SW480 (cell line): Measurements from ENCODE around the gene NPY4R2.
"Not testable (repeated sequence)": the region's sequence is repeated elsewhere in the genome, so short reads cannot be mapped to it uniquely, and the experiment has no call there.

Experiments used
- DNase-seq: peaks from one replicate; pipeline ENCODE4 v3.0.0-alpha.2; 2016; ENCODE audit warnings: low spot score

The NPY4R2 gene, protein sequence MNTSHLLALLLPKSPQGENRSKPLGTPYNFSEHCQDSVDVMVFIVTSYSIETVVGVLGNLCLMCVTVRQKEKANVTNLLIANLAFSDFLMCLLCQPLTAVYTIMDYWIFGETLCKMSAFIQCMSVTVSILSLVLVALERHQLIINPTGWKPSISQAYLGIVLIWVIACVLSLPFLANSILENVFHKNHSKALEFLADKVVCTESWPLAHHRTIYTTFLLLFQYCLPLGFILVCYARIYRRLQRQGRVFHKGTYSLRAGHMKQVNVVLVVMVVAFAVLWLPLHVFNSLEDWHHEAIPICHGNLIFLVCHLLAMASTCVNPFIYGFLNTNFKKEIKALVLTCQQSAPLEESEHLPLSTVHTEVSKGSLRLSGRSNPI

DNA sequence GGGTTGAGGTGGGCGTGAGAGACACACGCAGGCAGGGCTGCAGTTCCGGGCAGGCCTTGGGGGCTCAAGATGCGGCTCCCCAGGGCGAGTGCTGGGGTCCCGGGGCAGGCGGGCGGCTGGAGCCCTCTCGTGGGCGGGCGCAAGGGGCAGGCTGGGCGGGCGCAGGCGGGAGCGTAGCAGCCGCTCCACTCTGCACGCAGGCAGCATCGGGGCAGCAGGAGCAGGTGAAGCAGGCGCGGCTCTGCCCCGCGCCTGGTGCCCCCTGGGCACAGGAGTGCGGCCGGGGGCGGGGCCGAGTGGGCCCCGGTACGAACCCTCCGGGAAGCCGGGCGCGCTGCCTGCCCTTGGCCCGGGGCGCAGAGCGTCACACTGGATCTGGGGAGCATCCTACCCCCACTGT is at the start of gene NPY4R2:
Gene NPY4R2, plus strand, starts transcription at position 188 of the 400 bp plus-strand sequence. CDS start 3,326 bp downstream, outside the sequence.
- DNase-seq: not testable (repeated sequence)

DNA sequence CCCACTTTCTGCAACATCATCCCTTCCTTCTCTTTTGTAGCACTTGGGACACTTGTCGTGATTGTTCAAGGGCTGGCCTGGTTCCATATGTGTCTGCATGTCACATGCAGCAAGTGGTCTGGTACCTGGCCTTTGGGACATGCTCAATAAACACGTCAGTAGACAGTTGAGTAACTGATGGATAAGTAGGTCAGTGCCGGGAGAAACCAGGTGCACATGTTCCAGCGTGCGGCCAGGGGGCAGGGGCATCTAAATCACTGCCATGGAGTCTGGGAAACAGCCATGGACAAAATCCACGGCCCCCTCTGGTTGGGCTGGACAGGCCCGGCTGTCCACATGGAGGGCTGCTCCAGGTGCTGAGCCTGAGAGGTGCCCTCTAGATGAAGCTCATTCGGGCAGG is 47.6 kb upstream of the NPY4R2 start:
- DNase-seq: not testable (repeated sequence)

DNA sequence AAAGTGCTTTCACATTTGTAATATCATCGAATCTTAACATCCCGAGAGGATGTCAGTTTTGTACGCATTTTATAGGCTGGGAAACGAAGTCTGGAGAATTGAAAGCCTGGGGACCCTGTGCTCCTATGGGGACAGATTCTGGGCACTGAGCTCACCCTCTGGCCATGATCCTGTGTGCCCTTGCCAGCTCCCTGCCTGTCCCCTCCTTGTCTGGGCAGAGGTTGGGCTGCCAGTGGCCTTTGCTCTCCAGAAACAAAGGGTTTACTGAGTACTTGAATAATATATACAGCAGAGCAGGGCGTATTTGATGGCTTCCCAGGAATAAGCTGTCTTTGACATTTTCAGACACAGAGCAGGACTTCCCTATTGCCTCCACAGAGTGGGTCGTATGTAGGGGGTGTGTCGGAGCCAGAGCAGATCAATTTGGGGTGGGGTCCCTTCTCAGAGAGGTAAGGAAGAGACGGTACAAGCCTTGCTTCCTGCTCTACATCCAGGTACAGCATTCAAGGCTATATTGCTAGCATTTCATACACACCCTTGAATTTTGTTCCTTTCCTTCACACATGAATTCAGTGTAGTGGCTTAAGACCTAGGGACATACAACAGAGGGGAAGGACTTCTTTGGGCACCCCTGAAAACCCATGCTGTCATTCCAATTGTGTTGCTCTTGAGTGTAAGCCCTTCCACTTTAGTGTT is 46.8 kb upstream of the NPY4R2 start:
- DNase-seq: not testable (repeated sequence)

DNA sequence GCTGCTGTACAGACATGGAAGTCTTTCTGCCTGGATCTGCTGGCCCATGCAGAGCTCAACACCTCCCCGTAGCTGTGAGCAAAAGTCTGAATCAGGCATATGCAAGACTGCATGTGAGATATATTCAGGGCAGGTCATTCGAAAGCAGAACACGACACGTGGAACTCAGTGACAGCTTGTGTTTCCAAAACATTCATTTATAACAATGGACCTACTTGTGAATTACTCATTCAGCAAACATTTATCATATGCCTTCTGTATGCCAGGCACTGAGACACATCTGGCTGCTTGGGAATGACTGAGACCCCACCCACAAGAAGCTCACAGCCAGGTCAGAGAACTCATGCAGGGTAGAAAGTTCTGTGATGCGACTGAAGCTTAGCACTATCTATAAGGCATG is 46.2 kb upstream of the NPY4R2 start:
- not testable (repeated sequence) for DNase-seq

DNA sequence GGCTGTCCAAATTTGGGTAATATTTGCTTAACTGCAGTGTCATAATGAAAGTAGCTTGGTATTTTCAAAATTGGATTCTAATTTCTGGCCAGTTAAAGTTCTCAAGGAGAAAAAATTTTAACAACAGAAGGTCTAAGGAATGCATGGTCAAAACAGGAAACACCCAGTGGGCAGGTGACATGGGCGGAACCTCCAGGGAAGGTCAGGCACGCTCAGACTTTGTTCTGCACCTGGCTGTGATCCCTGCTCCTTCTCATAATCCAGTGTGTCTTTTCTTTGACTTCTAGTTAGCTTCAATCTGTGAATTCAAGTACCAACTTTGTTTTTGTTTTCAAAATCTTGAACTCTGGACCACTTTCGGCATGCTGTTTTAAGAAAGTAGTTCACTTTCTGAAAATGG is 34.2 kb upstream of the NPY4R2 start:
- DNase-seq: not testable (repeated sequence)

DNA sequence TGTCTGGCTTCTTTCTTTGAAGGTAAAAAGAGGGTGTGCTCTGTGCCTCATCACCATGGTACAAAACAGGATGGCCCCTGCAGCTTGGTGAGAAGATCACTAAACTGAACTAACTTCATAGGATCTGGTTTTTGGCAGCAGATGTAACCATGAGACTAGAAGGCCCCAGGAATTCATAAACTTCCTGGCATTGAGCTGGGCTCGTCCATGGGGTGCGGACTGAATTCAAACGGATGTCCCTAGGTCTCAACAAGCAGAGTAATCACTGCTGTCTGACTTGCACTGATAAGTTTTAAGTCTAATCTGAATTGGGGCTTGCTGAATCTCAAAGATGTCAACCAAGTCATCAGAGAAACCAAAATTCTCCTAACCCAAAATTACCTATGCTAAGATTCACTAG is 33.5 kb upstream of the NPY4R2 start:
- not testable (repeated sequence) for DNase-seq

DNA sequence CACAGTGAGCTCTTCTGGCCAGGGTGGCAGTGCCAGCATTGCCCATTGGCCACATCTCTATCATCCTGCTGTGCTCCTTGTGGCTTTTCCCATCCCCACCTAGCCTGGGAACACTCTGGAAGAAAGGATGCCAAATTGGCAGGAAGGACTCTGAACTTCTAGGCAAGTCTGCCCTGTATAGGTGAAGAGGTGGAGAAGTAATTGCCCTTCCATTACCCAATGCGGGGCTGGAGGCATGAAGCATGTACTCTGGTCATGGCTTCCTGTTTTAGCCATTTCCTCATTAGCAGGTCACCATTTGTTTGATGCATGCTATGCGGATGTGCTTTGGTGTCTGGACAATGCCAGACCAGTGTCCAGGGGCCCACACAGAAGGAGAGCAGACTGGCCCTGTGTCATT is 32.1 kb upstream of the NPY4R2 start:
- DNase-seq: not testable (repeated sequence)

DNA sequence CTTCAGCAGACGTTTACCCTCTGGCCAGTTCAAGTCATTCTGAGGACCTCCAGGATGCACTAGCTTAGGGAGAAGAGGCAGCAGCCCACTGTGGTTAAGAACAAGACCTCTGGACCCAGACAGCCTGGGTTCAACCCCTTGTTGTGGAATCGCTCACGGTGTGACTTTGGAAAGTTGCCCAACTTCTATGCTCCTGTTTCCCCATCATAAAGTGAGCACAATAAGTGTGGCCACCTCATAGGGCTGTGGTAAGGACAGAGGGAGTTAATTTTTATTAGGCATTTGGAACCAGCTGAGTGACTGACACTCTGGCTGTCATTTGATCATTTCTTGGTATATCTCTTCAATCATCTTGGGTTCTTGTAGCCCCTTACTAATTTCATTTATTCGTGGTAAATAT is 31.6 kb upstream of the NPY4R2 start:
- not testable (repeated sequence) for DNase-seq

DNA sequence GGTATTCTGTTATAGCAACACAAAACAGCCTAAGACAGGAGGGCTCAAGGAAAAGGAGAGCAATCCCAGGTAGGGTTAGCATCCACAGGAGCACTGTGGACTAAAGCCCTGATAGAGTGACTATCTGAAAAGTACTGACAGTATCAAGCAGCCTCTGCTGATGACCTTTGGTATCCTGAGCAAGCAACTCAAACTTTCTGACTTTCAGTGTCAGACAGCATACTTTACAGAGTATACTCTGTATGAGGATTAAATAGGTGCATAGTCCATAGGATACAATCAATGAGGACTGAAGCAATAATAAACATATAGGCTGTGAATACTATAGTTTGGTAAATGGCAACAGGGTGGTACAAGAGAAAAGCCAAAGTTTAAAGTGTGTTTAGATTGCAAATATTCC is 27.7 kb upstream of the NPY4R2 start:
- DNase-seq: not testable (repeated sequence)

DNA sequence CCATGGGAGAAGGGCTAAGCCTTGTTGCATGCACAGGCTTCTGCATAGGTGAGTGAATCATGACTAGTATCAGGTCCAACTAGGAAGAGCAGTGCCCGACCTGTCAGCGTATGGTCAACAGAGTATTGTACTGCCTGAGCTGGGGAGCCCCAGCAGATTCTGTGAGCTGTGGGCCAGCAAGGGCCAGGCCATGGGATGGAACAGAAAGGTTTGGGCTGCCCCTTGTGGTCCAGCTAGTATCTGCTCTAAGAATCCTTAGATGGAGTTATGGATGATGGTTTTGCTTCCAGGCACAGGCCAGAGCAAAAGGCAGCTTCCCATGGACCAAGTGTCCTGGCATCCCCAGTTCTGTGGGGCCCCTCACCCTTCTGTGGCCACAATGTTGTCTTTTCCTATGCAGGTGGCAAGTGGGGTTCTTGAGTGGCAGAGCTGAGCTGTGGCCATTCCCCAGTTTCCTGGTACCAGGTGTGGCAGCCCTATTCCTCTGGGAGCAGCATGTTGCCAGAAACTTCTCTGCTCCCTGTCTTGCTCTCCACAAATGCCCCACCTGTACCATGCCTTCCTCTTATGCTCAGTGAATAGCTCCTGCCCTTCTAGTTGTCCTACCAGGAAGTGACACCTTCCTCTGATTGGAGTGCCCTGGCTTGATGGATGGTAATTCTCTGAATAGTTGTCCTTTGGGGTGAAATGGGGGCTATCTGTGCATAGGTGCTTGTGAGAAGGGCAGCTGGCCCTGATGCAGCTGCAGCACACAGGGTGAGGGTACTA is 25.8 kb upstream of the NPY4R2 start:
- DNase-seq: not testable (repeated sequence)

DNA sequence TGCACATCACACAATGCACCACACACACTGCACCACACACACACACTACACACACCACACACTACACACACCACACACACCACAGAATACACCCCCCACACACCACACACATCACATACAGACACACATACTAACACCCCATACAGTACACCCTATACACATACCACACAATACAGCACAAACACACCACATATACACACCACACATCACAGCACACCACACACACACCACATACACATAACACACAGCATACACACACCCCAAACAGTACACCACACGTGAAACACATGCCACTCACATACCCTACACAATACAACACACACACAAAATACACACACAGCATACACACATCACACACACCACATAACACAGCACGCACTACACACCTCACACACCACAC is 23.9 kb upstream of the NPY4R2 start:
- not testable (repeated sequence) for DNase-seq

DNA sequence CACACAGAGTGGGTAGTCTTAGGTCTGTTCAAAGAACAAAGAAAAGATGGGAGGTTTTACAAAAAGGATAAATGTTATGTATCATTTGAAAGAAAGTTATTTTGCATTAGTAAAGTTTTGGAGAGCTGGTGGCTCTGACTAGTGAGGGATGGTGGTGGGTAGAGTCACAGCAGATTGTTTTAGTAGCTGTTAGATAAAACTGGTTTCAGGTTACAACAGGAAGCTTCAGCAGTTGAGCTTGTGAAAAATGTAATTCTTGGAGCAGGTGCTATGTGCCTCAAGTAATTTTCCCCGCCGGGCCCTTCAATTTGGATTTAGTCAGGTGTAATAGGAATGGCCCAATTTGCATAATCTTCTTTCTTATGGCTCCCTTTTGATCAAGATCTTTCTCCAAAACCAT is 20.6 kb upstream of the NPY4R2 start:
- DNase-seq: not testable (repeated sequence)

DNA sequence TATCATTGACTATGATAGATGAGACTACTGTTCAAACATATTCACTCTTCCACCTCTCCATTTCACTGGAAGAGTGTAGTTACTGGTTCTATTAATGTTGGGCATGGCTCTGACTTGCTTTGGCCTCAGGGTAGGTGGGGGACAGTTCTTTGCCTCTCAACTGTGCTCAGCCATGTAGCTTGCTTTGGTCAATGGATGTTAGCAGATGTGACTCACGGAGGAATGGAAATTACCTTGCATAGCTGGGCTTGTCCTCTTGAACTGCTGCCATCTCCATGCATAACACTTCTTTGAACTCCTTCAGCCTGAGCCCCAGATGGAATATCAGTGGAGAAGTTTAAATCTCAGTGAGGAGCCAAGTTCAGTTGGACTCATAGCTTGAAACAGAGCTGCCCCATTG is 9.1 kb upstream of the NPY4R2 start:
- DNase-seq: not testable (repeated sequence)

DNA sequence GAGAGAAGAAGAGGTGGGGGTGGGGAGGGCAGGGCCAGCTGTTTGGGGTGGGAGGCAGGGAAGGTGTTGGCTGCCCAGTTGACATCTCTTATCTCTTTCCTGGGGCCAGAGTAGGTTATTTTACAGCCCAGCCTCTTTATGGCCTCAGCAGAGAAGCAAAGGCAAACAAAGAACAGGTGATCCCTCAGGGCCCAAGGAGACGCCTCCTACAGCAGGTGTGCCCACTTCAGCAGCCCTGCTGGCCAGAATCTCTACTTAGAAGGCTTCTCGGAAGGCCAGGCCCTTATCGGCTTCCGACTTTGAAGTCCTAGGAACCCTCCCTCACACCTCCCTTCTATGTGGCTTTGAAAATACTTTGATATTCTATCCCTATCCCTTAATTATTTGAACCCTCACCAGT is 8.0 kb upstream of the NPY4R2 start:
- DNase-seq: not testable (repeated sequence)

DNA sequence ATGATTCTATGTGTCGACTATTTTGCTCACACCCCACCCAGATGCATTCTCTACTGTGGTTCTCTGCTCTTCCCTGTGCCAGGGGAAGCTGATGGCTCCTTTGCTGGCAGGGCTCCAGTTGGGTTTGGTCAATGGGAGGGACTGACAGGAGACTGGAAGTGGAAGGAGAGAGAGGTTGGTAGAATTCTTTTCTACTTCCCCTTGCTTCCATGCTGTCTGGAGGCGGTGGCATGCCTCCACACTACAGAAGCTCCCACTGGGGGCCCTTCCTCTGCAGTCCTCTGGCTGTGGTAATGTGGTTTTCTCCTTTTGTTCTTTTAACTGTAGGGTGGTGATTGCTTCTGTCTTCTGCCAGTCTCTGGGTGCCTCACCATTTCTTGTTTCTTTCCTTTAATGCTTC is 4.4 kb upstream of the NPY4R2 start:
- DNase-seq: not testable (repeated sequence)

DNA sequence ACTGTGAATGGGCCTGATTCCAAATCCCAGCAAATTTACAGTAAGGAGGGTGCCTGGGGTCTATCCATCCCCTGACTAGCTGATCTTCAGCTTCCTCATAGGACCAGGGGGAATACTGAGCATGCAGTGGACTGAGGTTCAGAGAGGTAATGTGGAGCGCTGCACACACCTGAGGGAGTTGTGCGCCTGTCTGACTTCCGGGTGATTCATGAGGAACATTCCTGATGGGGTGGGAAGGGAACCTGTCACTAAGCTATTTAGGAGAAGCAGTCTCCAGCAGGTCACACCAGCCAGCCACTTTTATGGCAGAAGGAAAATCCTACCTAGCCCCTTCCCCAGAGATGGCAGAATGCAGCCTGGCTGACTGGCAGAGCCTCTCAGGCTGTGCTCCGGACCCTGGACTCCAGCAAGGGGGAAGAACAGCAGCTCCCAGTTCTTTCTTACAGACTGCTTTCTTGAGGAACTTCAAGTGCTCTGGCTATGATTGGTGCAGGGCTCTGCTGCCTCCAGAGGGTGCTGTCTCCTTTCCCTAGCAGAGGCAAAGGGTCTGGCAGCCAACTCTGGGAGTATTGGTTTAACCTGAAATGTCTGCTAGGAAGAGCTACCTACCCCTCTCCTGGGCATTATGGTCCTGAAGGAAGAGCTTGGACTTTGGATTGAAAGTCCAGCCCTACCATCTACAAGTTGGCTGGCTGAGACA is 2.5 kb upstream of the NPY4R2 start:
- DNase-seq: not testable (repeated sequence)

DNA sequence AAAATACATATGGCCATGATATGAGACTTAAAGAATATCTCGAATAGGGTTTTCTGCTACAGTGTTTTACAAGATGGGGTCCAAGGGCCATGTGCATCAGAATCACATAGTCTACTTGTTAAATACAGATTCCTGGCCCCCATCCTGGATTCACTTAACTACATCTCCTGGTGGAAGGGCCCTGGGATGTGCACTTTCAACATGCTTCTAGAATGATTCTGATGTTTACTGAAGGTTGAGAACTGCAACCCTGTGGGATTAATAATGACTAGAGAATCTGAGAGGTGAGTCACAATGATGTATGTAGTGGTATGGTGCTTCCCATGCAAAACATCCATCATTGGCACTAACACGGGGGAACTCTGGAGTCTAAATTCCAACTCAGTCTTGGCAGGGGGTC is 2.1 kb downstream of the NPY4R2 start:
- not testable (repeated sequence) for DNase-seq

DNA sequence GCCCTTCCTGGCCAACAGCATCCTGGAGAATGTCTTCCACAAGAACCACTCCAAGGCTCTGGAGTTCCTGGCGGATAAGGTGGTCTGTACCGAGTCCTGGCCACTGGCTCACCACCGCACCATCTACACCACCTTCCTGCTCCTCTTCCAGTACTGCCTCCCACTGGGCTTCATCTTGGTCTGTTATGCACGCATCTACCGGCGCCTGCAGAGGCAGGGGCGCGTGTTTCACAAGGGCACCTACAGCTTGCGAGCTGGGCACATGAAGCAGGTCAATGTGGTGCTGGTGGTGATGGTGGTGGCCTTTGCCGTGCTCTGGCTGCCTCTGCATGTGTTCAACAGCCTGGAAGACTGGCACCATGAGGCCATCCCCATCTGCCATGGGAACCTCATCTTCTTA is 4.0 kb downstream of the NPY4R2 start:
- DNase-seq: not testable (repeated sequence)

DNA sequence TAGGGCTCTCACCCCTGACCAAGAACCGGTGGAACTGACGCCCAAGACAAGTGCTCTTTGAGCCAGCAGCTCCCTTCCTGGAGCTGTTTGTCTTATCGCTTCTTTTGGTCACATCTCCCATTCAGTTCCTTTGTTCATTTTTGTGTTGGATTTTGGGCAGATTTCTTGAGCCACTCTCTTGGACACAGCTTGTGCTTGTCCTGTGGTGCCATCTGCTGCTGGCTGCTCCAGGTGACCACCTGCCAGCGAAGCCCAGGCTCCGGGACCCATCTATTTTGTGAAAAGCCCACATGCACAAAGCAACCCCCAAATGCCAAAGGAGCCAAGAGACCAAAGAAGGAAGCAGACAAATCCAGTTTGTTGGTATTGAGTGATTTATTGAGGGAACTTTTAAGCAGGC is 6.2 kb downstream of the NPY4R2 start:
- not testable (repeated sequence) for DNase-seq

DNA sequence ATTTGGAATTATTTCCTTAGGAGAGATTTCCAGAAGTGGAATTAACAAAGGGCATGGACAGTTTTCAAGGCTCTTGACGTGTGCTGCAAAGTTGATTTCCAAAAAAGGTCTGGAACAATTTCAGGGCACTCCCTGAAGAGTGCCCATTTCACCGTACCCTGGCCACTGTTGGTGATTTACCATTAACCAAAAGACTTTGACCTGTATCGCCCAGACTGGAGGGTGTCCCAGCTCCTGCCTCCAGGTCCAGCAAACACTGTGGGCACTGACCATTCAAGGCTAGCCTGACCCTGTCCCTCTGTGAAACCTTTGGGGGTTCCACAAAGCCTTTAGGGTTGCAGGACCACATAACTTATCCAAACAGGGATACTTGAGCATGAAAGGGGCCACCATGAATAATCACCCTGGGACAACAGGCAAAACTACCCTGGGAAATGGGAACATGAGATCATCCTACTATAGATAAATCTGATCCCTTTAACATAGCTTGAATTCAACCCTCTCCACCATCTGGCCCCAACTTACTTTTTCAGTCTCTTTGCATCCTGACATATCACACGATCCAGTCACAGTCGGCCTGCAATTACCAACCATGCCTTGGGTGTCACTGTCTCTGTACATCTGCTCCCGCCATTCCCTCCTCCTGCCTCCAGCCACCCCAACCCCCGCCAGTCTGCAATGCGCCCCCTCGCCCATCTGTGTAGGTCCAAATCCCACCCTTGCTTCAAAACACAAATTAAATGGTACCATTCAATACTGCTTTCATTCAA is 8.9 kb downstream of the NPY4R2 start:
- DNase-seq: not testable (repeated sequence)

DNA sequence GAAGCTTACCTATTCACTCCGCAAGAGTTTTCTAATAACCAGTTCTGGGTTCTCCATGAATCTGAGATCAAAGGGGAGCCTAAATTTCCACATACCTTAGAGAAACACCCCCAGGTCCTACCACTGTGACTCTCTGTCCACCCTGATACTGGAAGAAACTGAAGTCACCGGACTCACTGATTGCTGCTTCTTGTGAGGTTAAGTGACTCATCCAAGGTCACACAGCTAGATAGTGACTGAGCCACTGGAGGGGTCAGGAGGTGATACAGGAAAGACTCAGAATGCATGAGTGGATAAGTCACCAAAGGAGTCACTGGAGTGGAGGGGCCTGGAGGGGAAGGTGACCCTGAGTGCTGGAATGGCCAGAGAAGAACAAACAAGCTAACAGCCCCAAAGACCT is 9.8 kb downstream of the NPY4R2 start:
- DNase-seq: not testable (repeated sequence)
